GM12864 (cell line): ENCODE measurements around the gene EDIL3.

ENCODE experiments used
- DNase-seq: peaks from one replicate; pipeline ENCODE4 v3.0.0-alpha.2; 2011; ENCODE audit warnings: low read depth
- H3K4me3 ChIP-seq: 2 replicates; pipeline ENCODE4 v1.5.1; 2011; ENCODE audit warnings: mild to moderate bottlenecking, low read depth, low read length, control low read depth
- TF ChIP-seq, protein P1 (sequence below): IDR thresholded peaks from 2 replicates; pipeline ENCODE4 v1.5.1; 2011; ENCODE audit warnings: low read depth, mild to moderate bottlenecking, moderate library complexity, low read length, control low read depth, inconsistent platforms; ENCODE audit errors: missing control alignments

EDIL3 gene

DNA sequence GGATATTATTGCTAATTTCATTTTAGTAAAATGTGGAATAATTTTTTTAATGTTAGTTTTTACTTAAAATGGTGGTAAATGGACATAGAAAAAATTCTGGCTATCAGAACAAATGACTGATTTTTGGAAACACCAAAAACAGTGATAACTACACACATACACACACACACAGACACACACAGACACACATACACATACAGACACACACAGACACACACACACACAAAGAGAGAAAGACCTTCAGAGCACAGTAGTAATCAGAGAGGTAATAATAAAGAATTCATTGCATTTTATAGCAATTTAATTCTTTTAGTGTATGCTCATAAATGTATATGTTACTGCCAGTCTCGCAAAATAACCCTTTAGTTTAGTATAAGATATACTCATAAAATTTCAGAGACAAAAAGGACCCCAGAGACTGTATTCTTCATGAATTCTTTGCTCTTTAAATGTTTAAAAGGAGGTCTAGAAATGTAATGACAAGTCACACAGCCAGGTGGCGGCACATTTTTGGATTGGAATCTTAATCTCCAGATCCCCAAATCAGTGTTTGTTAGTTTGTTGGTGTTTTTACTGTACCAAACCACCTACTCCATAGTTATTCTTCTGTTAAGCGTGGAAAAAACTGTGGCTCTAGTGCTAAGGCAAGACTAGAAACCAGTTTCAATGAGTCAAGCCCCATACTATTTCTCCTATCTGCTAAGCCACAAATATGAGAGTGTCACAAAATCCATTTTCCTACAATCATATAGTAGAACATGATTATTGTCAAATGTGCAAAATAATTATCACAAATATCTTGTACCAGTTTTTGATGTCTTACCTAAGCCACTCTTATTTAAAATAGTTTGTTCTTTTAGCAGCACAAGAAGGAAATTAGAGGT is 109.9 kb downstream of the EDIL3 start:
- no peak overlapping the region for H3K4me3 ChIP-seq
- no peak for DNase-seq
- TF ChIP-seq, protein P1, sequence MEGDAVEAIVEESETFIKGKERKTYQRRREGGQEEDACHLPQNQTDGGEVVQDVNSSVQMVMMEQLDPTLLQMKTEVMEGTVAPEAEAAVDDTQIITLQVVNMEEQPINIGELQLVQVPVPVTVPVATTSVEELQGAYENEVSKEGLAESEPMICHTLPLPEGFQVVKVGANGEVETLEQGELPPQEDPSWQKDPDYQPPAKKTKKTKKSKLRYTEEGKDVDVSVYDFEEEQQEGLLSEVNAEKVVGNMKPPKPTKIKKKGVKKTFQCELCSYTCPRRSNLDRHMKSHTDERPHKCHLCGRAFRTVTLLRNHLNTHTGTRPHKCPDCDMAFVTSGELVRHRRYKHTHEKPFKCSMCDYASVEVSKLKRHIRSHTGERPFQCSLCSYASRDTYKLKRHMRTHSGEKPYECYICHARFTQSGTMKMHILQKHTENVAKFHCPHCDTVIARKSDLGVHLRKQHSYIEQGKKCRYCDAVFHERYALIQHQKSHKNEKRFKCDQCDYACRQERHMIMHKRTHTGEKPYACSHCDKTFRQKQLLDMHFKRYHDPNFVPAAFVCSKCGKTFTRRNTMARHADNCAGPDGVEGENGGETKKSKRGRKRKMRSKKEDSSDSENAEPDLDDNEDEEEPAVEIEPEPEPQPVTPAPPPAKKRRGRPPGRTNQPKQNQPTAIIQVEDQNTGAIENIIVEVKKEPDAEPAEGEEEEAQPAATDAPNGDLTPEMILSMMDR: peak; percentile 48

DNA sequence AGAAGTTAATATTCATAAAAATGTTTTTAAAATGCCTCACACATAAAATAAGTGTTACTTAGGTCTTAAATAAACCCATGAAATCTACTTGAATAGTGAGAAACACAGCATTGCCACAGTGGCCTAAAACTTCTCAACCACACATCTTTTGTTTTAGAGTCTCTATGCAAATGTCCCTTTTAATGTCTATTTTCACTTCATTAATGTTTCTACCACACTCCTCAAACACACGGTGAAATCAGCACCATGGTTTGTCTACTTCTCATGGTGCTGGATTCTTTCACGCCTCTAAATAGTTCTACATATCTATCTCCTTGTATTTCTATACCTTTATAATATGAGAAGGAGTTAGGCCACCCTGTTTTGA is 111.2 kb downstream of the EDIL3 start:
- no peak overlapping the region for H3K4me3 ChIP-seq
- TF ChIP-seq, protein P1: no peak
- no peak for DNase-seq

DNA sequence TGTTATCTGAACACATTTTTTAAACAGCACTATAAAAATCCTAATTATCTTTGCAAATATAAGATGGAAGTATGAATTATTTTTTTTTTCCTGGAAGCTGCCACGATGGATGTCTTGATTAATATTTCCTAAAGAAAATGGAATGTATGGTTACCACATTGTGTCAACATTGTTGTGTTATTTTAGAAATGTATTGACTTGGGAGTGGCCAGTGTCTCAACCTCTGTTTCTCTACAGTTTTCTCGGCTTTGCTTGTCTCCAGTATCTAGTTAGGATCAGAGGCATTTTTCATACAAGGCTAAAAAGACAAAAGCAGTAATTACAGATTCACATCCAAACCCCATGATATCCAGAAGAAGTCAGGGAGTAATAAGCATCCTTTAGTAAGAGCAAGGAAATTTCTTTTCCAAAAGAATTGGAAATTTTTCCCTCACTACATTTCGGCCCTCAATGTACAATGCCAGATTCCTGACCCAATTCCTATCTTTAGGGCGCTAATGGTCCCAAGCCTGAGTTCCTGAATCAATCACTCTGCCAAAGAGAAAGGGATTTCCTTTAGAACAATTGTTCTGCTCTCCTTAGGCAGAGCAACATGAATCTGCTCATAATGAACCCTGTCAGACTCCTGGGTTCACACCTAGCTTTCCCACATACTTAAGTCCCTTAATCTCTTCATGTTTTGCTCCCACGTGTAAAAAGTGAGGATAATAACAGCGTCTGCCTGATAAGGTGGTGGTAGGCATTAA is 111.7 kb downstream of the EDIL3 start:
- DNase-seq: no peak
- H3K4me3 ChIP-seq: no peak overlapping the region
- TF ChIP-seq, protein P1: no peak

DNA sequence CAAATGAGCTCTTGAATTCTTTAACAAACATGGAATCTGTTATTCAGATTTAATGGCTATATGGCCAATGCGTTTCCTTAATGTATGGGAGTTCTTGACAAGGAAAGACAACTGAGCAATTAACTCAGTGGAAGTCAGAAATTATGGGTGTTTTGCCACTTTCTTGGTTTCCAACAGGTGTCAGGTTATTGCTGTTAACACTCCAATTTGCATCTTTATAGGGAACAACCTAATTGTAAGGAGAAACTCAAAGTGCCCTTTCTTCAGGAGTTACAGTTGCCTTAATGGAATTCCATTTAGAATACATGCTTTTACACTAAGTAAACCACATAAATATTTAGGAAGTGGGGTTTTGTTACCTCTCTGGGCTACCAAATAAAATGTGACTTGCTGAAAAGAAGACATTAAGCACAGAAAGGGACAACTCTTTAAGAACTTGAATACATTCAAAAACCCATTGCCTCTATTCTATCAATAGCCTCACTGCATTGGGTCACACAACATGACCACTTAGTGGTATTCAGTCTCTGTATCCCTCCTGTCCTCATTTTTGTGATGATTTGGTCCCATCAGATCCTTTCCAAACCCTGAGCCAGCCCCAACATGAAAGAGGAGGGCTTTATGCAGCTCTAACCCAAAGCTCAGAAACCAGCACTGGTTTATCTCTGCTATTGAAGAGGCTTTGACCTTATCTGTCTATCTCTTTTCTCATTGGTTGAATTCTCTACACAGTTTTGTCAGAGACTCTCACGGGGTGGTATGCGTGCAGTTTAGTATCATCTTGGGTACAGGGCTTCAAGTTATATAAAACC is 118.7 kb downstream of the EDIL3 start:
- TF ChIP-seq, protein P1: no peak
- no peak for DNase-seq
- H3K4me3 ChIP-seq: no peak overlapping the region

DNA sequence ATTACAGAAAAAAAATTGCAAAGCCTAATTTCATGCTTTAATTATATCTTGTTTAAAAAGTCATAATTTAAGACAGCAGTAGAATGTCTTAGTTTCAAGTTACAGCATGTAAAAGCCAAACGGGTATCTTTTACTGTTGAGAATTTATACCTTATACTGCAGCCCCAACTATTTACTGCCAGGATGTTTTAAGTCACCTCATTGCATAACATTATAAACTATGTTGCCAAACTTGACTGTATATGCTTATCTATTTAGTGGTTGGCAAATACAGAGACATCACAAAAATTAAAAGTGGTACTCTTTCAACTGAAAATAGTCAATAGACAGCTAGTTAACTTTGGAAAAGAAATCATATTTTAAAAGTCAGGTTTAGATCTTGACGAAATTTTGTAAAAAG is 119.5 kb downstream of the EDIL3 start:
- no peak for DNase-seq
- no peak overlapping the region for H3K4me3 ChIP-seq
- TF ChIP-seq, protein P1: no peak

DNA sequence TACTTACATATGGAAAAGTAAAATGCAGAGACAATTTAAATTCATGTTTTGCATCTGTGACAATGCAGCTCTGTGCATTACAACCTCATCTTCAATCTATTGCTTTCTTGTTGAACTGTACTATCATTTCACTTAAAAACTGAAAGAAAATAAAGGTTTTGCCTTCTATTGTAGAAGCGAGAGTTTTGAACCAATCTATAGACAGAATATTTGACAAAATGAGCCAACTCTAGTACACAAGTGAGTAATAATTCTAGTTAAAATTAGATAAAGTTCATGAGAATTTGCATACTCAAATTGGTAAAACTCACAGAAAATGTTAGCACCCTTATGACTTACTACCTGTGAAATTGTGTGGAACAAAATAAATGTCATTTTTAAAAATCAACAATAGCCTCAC is 123.7 kb downstream of the EDIL3 start:
- no peak overlapping the region for H3K4me3 ChIP-seq
- DNase-seq: no peak
- TF ChIP-seq, protein P1: no peak
